Right renal pelvis (tissue), 4 donors: ENCODE results near the gene KRTAP20-1. TPM values are rescaled to one million over a fixed set of nuclear protein-coding genes. Genes with fewer than 3 reads are reported as not detected.

Experiments used
- DNase-seq, 4 donors: peaks; one replicate each; pipeline ENCODE4 v3.0.0-alpha.2; 2013; ENCODE audit warnings: low read depth in 4 of 4, low spot score in 3 of 4, missing footprints in 1 of 4
- polyA plus RNA-seq, 4 donors: library from polyadenylated mRNA; unstranded; fragments of 120-200 nt; gene quantifications; one replicate each; pipeline ENCODE4 v1.2.1, GENCODE V29; 2013; ENCODE audit not compliant: insufficient read length in 4 of 4

KRTAP20-1 gene
- not detected for polyA plus RNA-seq

DNA sequence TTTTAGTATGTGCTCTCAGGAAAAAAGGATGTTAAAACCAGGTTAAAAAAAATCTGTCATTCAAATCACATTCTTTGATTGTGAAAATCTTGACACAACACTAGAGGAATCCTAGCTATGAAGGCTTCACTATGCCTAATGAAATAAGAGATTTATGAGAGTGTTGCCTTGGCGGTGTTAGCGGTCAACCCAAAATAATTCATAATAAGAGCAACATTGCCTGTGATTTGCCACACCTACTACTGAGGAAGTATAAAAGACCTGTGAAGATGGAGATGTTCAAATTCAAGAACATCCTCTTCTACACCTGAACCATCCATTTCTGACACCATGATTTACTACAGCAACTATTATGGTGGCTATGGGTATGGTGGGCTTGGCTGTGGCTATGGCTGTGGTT, at the start of gene KRTAP20-1:
Gene KRTAP20-1, plus strand, starts transcription at position 301 of the 400 bp plus-strand sequence. Its CDS starts 30 bp downstream, at position 331.
- DNase-seq, result no peak

- no peak for DNase-seq
Measured at GRCh38 chr21:30567617-30568016, 48.6 kb upstream of the KRTAP20-1 start.

DNA sequence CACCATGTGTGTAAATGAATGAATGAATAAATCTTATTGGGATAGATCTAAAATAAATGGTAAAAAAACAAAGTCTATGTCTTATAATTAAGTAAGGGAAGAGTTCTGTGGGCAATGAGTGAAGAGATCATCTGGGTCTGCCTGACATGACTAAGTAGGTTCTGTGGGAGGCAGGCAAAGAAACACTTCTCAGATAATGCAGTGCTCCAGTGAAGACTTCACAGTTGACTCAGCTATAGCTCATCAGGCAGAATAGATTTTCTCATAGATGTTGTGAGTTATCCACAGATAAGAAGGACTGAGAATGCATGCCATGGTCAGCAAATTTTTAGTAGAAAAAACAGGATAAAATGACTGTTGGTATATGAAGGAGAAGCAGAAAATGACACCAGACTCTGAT, 38.5 kb upstream of the KRTAP20-1 start:
- DNase-seq, result no peak

DNA sequence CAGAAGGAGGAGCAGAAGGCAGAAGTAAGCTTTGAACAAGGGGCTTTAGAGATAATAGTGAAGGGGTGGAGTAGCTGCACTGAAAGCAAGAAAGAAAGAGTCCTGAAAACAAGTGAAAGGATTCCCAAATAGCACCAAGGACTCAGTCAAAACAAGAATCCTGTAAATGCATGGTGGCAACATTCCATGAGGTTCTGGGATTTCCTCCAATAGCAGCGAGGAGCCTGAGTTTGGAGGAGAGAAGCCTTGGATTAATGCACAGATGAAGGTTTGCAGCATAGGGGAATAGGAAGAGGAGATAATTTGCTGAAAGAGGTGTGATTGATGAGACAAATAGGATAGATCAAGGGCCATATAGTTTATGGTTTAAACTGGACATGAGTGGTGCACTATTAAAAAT, 36.9 kb upstream of the KRTAP20-1 start:
- DNase-seq, result no peak

DNA sequence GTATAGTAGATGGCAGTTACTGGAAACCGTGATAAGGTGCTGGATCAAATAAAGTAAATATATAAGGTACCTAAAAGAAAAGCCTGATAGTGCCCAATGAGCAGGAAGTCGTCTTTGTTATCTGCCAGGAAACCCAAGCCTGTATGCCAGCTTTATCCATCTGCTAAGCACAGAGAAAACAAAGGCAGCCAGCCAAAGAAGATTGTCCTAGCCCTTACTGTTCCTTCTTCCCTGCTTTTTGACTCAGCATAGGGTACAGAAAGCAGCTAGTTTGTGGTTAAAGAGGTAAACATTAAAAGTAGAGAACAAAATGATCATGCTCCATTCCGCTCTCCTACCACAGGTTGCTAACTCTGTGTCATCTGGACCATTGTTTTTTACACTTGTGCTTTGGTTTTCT, 36.1 kb upstream of the KRTAP20-1 start:
- no peak for DNase-seq

GRCh38 chr21:30582870-30583269, 33.4 kb upstream of the KRTAP20-1 start:
- DNase-seq, result no peak

- DNase-seq, result no peak
Measured at GRCh38 chr21:30590297-30590696, 25.9 kb upstream of the KRTAP20-1 start, which contains the start of gene KRTAP22-2. Gene KRTAP22-2, minus strand, starts transcription at chr21:30590397.

DNA sequence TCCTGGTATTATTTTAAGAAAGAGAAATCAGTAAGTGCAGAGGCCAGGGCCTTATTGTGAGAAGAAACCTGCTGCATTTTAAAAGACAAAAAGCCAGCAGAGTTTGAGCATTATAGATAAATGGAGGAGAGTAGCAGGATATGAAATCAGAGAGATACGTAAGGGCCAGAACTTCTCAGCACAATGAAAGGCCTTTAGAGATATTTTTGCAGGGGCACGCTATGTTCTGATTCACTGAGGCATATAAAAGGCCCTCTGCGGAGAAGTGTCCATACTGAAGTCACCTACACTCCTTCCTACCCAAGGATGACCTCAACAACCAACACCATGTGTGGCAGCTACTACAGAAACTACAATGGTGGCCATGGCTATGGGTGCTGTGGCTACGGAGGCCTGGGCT, 24.1 kb upstream of the KRTAP20-1 start, which contains the start of gene KRTAP6-3:
Gene KRTAP6-3, plus strand, starts transcription at position 301 of the 400 bp plus-strand sequence. Its CDS starts 6 bp downstream, at position 307.
- DNase-seq, result no peak

DNA sequence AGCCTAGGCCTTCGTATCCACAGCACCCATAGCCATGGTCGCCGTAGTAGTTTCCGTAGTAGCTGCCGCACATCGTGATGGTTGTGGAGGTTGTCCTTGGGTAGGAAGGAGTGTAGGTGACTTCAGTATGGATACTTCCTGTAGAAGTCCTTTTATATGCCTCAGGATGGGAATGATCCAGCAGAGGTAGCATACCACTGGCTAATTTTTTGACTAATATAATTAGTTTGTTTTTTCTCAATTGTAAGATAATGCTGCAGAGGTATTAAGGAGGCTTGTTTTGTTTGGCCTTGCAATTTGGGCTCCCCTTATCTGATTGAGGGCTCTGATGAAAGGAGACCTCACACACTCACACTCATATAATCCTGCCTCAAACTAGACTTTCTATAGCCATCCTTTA, 17.4 kb upstream of the KRTAP20-1 start, which contains the start of gene KRTAP6-2:
Gene KRTAP6-2, minus strand, starts transcription at position 101 of the 400 bp plus-strand sequence. Its CDS starts 28 bp downstream, at position 73.
- DNase-seq, result no peak

DNA sequence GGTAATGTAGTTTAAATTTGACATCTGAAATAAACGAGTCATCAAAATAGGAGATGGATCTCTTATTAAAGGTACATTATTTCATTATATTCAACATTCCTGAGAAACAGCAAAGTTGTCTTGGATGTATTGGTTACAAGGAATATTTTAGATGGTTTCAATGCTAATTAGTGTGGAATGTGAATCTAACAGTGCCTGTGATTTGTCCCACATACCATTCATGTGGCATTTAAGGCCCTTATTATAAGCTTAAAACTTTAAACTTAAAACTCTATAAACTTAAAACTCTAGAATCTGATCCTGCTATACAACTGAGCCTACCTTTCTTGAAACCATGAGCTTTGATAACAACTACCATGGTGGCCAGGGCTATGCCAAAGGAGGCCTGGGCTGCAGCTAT, 15.4 kb upstream of the KRTAP20-1 start, which contains the start of gene KRTAP22-1:
Gene KRTAP22-1, plus strand, starts transcription at position 301 of the 400 bp plus-strand sequence.
- DNase-seq, result no peak

- DNase-seq, result no peak
Measured at GRCh38 chr21:30605968-30606367, 10.3 kb upstream of the KRTAP20-1 start.

DNA sequence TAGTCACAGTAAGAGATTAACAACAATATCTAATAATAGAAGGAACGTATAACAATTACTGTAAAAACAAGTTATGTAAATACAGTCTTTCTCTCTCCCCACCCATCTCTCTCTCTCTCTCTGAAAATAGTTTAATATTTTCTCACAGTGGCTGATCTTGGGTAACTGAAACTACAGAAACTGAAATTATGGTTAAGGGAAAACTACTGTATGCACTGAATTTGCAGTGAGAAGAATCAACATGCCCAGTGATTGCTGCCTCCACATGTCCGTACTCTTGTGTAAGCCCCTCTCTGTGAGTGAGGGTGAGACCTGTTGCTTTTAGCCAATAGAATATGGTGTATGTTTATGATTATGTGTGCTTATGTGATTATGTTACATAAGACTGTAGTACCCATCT, 4.1 kb upstream of the KRTAP20-1 start:
- DNase-seq, result no peak

GRCh38 chr21:30613836-30614235, 2.4 kb upstream of the KRTAP20-1 start, which contains the start of gene KRTAP6-1:
Gene KRTAP6-1, minus strand, starts transcription at chr21:30613930. Its CDS starts 26 bp downstream, at chr21:30613904.
- DNase-seq, result no peak

DNA sequence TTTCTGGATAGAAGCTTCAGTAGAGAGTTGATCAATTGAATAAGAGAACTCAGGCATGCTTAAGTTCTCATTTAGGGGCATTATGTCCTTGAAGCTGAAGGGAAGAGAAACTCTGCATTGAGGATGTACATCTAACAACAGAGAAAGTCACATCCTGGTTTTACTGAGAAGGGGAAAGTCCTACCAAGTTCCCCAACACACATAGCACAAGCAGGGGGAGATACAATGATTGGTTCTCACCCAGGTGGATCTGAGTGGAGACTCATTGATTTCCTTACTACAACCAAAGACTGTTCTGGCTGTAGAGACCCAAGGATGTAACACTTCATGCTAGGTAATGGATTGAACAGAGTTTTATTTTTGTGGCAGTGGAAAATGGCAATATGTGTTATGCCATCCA, 1.0 kb upstream of the KRTAP20-1 start:
- no peak for DNase-seq

DNA sequence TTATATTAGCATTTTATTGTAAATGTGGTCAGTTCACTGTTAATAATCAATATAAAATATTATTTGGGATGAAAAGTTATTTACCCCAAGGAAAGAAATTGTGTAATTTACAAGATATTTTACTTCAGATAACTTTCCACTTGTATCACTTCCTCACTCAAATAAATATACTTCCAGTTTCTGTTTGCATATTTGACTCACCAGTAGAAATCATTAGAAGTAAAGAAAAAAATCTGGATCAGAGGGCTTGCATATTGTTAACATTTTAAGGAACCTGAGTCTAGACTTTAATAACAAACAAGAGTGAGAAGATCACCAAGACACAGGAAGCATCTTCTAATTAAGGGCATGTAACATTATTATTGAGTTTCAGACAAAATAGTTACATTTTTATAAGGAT, 3.9 kb downstream of the KRTAP20-1 start:
- DNase-seq, result no peak

- no peak for DNase-seq
Measured at GRCh38 chr21:30620522-30620921, 4.3 kb downstream of the KRTAP20-1 start, which contains the start of gene KRTAP20-4. Gene KRTAP20-4, plus strand, starts transcription at chr21:30620627.

- DNase-seq, result no peak
Measured at GRCh38 chr21:30623362-30623761, 7.1 kb downstream of the KRTAP20-1 start.

DNA sequence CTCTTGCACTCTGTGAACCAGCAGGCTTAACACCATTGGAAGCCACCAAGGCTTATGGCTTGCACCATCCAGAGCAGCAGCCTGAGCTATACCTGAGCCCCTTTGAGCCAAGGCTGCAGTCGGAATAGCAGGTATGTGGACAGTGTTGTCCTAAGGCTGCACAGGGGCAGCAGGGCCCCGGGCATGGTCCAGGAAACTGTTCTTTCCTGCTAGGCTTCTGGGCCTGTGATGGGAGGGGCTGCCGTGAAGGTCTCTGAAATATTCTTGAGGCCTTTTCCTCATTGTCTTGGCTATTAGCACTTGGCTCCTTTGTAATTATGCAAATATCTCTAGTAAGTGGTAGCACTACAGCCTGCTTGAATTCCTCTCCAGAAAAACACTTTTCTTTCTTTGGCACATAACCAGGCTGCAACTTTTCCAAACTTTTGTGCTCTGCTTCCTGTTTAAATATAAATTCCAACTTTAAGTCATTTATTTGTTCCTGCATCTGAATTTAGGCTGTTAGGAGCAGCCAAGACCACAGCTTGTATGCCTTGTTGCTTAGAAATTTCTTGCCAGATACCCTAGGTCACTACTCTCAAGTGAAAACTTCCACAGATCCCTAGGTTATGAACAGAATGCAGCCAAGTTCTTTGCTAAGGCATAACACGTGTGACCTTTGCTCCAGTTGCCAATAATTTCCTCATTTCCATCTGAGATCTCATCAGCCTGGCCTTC, 9.4 kb downstream of the KRTAP20-1 start:
- no peak for DNase-seq

- no peak for DNase-seq
Measured at GRCh38 chr21:30628109-30628508, 11.9 kb downstream of the KRTAP20-1 start.

- DNase-seq, result no peak
Measured at GRCh38 chr21:30629200-30629599, 13.0 kb downstream of the KRTAP20-1 start.

GRCh38 chr21:30634906-30635305, 18.7 kb downstream of the KRTAP20-1 start, which contains the start of gene KRTAP20-2:
Gene KRTAP20-2, plus strand, starts transcription at chr21:30635206. Its CDS starts 58 bp downstream, at chr21:30635264.
- DNase-seq, result no peak

DNA sequence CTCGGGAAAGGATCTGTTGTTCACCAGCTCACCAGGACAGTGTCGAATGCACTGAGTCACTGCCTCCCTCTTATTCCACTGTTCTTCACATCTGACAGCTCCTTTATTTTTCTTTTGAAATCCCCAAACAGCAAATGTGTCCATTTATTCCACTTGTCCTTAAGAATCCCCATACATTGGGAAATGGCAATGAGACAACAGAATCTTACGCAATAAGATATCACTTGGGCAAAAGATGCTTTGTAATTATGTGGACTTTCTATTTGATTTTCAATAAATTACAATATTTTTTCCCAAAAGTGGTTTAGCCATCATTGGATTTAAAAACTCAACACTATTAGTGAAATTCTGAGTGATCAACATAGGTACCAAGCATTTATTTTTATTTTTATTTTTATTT, 22.5 kb downstream of the KRTAP20-1 start:
- DNase-seq, result no peak
